GM12874 (cell line): ENCODE data around the gene SHLD1.

ENCODE experiments used
- TF ChIP-seq, protein P1 (sequence below): IDR thresholded peaks from 2 replicates; pipeline ENCODE4 v1.5.1; 2011; ENCODE audit warnings: low read depth, mild to moderate bottlenecking, control low read depth, low read length, moderate library complexity; ENCODE audit not compliant: insufficient read depth

SHLD1 gene

DNA sequence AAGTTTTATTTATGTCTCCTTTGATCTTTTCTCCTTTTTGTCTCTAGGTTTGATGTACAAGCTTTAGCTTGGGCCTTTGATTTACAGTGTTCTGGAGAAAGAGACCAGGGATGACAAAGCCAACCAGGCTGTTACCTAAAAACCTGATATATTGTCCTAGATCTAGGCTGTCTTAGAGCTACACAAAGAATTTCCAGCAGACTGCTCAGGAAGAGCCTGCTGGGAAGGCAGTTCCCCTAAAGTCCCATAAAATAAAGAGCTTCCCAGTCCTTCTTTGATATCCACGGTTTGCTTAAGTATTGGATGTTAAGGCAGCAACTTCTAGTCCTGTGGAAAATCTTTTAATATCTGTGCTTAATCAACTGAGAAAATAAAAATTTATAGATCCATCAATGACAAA lies 70.5 kb downstream of the SHLD1 start:
- TF ChIP-seq, protein P1, sequence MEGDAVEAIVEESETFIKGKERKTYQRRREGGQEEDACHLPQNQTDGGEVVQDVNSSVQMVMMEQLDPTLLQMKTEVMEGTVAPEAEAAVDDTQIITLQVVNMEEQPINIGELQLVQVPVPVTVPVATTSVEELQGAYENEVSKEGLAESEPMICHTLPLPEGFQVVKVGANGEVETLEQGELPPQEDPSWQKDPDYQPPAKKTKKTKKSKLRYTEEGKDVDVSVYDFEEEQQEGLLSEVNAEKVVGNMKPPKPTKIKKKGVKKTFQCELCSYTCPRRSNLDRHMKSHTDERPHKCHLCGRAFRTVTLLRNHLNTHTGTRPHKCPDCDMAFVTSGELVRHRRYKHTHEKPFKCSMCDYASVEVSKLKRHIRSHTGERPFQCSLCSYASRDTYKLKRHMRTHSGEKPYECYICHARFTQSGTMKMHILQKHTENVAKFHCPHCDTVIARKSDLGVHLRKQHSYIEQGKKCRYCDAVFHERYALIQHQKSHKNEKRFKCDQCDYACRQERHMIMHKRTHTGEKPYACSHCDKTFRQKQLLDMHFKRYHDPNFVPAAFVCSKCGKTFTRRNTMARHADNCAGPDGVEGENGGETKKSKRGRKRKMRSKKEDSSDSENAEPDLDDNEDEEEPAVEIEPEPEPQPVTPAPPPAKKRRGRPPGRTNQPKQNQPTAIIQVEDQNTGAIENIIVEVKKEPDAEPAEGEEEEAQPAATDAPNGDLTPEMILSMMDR, result no peak

DNA sequence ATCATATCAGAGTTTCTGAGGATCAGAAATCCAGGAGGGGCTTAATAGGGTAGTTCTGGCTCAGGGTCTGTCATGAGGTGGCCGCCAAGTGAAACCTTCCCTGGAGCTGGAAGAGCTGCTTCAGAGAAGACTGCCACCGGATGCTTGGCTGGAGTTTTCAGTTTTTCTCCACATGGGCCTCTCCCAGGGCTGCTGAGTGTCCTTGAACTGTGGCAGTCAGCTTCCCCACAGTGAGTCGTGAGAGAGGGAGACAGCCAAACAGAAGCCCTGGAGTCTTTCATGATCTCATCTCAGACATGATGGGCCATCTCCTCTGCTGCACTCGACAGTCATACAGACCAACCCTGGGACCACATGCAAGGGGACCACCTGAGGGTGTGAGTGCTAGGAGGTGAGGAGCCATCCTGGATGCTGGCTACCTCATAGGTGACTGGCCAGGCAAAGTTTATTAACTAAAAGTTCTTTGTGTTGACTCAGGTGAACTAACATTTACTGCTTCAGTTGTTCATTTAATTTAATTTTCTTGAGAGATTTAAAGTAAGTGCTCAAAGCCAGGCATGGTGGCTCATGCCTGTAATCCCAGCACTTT lies 71.5 kb downstream of the SHLD1 start:
- TF ChIP-seq, protein P1, result no peak

DNA sequence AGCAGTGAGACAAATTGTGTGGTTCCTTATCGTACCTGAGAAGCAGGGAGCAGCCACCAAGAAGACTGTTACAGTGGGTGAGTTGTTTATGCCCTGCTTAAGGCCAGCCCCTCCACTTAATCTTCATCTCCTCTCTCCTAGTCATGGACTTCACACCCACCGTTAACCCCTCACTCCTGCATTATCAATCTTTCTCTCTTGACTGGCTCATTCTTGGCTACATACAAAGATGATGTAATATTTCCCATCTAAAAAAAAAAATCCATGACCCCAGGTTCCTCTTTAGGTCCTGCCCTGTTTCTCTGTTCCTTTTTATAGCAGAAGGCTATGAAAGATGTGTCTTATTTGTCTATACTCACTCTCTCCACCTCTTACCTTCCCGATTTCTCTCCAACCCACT lies 72.4 kb downstream of the SHLD1 start:
- TF ChIP-seq, protein P1, result no peak

DNA sequence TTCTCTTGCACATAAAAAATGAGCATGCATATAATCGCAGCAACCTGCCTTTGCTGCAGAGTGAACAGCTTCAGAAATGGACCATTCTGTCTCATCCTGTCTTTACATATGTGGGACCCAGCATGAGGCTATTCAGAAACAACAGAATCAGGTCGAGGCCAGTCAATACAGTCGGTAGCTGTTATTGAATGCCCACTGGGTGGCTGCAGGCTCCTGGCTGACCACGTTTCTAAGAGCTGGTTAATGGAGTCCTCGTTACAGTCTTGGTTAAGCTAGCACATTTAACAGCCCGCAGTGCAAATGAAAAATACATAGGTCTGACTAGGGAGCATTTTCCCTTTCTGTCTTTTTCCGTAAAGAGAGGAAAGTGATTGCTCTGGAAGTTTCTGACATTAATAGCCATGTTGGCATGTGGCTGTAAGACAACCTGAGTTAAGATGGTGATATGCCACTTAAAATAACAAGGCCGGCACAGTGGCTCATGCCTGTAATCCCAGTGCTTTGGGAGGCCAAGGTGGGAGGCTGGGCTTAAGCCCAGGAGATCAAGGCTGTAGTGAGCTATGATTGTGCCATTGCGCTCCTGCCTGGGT lies 75.0 kb downstream of the SHLD1 start:
- TF ChIP-seq, protein P1, result no peak

DNA sequence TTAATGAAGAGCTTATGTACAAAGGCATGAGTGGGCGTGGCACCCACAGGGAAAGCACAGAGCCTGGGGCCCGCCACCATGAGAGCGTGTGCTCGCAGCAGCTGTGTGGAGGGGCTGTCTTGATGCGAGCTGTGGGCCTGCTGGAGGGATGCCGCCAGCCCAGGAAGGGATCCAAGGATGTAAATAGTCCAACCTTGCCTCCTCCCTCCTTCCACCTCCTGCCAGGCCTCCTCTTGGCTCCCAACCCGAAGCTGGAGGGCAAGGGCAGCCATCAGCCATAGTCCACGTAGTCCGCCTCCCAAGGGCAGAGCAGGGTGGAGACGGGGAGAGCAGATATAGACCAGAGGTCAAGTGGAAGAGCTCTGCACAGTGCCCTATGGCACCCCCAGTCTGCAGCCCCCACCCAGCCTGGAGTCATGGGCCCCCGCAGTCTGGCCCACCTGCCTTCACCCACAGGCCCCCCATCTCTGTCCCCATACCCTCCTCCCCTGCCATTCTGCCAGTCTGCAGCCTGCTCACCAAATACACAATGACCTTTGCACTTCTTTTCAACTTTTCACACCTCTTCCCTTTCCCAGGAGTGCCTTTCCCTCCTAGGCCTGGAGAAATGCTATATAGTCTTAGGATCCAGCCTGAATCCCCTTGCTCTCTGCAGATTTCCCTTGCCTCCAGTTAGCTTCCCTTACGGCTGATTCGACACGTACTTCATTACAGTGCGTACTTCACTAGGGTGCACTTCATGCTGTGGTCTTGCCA lies 77.1 kb downstream of the SHLD1 start:
- TF ChIP-seq, protein P1, result no peak

DNA sequence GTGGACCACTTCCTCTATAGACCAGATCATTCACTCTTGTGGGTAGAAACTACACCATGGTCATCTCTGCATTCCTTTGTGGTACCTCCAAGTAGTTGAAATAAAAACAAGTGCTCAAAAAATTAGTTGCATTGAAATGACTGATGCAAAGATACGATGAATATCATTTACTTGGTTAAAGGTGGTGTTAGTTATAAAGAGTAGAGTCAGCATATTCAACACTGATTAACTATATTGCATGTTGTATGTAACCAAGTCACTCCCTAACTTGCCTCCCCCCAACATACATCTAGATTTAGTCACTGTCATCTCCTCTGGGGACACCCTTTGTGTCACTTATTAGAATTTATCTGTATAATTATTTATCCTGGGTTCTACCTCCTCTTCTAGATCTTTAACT lies 77.7 kb downstream of the SHLD1 start:
- TF ChIP-seq, protein P1, result no peak

DNA sequence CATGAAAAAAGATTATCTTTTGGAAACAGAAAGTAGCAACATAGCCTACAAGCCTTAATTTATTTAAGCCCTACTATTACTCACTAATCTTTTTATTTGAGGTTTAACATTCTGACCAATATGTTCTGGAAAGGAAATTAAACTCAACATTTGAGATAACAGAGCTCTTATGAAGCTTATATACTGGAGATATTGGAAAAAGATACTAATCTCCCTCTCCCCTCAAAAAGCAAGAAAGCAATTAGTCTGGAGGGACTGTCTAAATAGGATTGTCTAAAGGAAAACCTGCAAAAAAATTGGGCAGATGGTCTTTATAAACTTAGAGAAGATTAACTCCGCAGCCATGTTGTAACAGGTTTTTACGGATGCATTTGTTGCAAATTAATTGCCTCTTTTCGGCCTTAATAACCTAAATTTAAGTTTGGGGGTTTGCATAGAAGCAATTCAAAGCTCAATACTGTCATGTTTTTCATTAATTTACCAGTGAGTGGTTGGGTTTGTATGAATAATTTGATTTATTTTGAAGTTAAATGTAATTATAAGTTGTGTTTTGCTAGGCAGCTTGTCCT lies 79.1 kb downstream of the SHLD1 start:
- TF ChIP-seq, protein P1, result no peak
